MCF 10A (cell line): ENCODE results near the gene B4GALT1. TPM values are rescaled to one million over a fixed set of nuclear protein-coding genes. Genes with fewer than 3 reads are reported as not detected.
A peak's percentile ranks its signal among the peaks of the same experiment; 100 is the strongest.

Experiments
- BruUV-seq: library from RNA; stranded (reverse); fragments of 400-500 nt; replicated peaks from 2 replicates; lab custom pipeline; 2021; lab: Mats Ljungman, UMichigan
- CTCF ChIA-PET: fragments of 300-600 bp; sonication (Branson Sonifier 250); formaldehyde crosslinking; extraction: SDS; loops from one replicate; lab custom pipeline; 2021; ENCODE audit warnings: antibody characterized with exemption, inconsistent platforms; lab: Yijun Ruan, JAX
- POLR2A ChIA-PET: fragments of 300-600, 350-650 bp; sonication (Branson Sonifier 250); formaldehyde crosslinking; extraction: SDS; loops from one replicate; lab custom pipeline; 2020; ENCODE audit warnings: antibody characterized with exemption, inconsistent platforms; lab: Yijun Ruan, JAX
- DNase-seq: peaks from one replicate; pipeline ENCODE4 v3.0.0-alpha.2; 2018; ENCODE audit not compliant: unreplicated experiment
- H3K27ac Mint-ChIP-seq: one replicate; pipeline ENCODE4 v1.8.0; 2022; ENCODE audit warnings: mild to moderate bottlenecking, low read depth, mixed read lengths; ENCODE audit not compliant: unreplicated experiment
- H3K27me3 Mint-ChIP-seq: one replicate; pipeline ENCODE4 v1.8.0; 2022; ENCODE audit warnings: mixed read lengths; ENCODE audit not compliant: insufficient read depth, unreplicated experiment
- H3K36me3 Mint-ChIP-seq: one replicate; pipeline ENCODE4 v1.8.0; 2022; ENCODE audit warnings: mild to moderate bottlenecking, moderate library complexity, mixed read lengths; ENCODE audit not compliant: insufficient read depth, unreplicated experiment
- H3K4me1 Mint-ChIP-seq: one replicate; pipeline ENCODE4 v1.8.0; 2022; ENCODE audit warnings: mixed read lengths; ENCODE audit not compliant: insufficient read depth, unreplicated experiment
- H3K4me3 Mint-ChIP-seq: one replicate; pipeline ENCODE4 v1.8.0; 2022; ENCODE audit warnings: mild to moderate bottlenecking, moderate library complexity, mixed read lengths; ENCODE audit not compliant: unreplicated experiment
- H3K9me3 Mint-ChIP-seq: one replicate; pipeline ENCODE4 v1.8.0; 2022; ENCODE audit warnings: mixed read lengths; ENCODE audit not compliant: unreplicated experiment
- intact Hi-C: fragments of 100-400 bp; cut with micrococcal nuclease; formaldehyde crosslinking; loops from 2 replicates; pipeline ENCODE4 v1.14.1; 2022
- total RNA-seq: library from RNA; stranded (reverse); gene quantifications from 2 replicates; pipeline ENCODE4 v1.2.3, GENCODE V29; 2022
- TF ChIP-seq, protein P1 (sequence below): fragments of 200-600 bp; IDR thresholded peaks from one replicate; pipeline ENCODE4 v1.8.0; 2022; ENCODE audit warnings: antibody characterized with exemption, mild to moderate bottlenecking; ENCODE audit not compliant: unreplicated experiment

B4GALT1 gene
- total RNA-seq, 1 experiment from 2014 or later, result 184 TPM

DNA sequence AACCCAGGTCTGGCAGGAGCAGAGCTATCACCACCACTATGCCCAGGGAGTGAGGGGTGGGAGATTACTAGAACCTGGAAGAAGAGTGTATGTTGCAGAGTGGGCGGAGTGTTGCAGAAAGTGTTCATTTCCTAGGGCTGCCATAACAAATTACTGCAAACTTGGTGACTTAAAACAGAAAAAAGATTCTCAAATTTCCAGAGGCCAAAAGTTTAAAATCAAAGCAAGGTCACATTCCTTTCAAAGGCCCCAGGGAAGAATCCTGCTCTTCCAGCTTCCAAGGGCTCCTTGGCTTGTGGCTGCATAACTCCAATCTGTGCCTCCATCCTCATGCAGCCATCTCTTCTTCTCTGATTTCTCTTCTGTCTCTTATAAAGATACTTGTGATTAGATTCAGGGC lies 42.3 kb upstream of the B4GALT1 start:
- Mint-ChIP-seq H3K36me3 (no peaks in the 10 kb centered on the region), H3K4me3 (no peak overlapping the region), H3K27ac (no peak overlapping the region), H3K27me3 (peaks cover 3% of the 10 kb centered on the region), H3K4me1 (peaks cover 20% of the 10 kb centered on the region), H3K9me3 (no peaks in the 10 kb centered on the region)
- DNase-seq, result no peak
- TF ChIP-seq, protein P1, sequence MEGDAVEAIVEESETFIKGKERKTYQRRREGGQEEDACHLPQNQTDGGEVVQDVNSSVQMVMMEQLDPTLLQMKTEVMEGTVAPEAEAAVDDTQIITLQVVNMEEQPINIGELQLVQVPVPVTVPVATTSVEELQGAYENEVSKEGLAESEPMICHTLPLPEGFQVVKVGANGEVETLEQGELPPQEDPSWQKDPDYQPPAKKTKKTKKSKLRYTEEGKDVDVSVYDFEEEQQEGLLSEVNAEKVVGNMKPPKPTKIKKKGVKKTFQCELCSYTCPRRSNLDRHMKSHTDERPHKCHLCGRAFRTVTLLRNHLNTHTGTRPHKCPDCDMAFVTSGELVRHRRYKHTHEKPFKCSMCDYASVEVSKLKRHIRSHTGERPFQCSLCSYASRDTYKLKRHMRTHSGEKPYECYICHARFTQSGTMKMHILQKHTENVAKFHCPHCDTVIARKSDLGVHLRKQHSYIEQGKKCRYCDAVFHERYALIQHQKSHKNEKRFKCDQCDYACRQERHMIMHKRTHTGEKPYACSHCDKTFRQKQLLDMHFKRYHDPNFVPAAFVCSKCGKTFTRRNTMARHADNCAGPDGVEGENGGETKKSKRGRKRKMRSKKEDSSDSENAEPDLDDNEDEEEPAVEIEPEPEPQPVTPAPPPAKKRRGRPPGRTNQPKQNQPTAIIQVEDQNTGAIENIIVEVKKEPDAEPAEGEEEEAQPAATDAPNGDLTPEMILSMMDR, result no peak
- BruUV-seq, result no TSS peak
- ChIA-PET POLR2A (interaction anchor here (1.2 kb wide), 1 partner anchor 46 kb away, joined by 4 read pairs; no protein-coding TSS in a partner anchor), CTCF (interaction anchor here (1.1 kb wide), 1 partner anchor 16 kb away, joined by 4 read pairs; no protein-coding TSS in a partner anchor)
- intact Hi-C loops, result no loop called here

DNA sequence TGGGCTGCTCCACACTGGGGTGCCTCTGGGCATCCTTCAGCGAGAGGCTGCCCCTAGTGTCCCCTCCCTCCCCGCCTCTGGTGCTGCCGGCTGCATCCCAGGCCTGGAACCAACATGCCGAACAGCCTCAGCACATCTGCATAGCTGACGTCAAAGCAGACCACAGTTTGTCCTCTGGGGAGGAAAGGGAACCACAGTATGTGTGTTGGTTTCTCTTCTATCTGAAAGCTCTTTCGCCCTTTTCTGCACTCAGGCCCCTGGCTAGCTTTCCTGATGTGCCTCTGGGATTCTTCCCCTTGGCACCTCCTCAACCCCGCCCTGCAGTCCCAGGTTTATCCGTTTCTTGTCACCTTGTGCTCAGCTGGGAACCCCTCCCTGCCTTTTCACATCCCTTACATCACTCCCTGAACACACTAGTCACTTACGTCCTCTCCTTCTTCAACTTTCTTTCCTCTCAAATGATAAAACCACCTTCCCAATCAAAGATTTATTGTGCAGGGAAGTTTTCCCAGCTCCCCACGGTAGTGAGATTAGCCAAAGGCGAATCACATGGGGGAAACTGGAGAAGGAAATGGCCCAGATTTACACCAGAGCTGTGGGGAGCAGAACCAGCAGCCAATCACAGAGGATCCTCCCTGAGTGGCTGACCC lies 35.5 kb upstream of the B4GALT1 start:
- H3K27ac Mint-ChIP-seq, result no peak overlapping the region
- peaks cover 10% of the 10 kb centered on the region for H3K27me3 Mint-ChIP-seq
- no TSS peak for BruUV-seq
- TF ChIP-seq, protein P1, result no peak
- intact Hi-C loops, result no loop called here
- ChIA-PET CTCF (interaction anchor here (0.6 to 1.3 kb wide), 3 partner anchors 9 to 117 kb away, joined by 3 to 4 read pairs (median 3); no protein-coding TSS in a partner anchor), POLR2A (no interaction called here)
- no peaks in the 10 kb centered on the region for H3K36me3 Mint-ChIP-seq
- H3K9me3 Mint-ChIP-seq, result no peaks in the 10 kb centered on the region
- no peaks in the 10 kb centered on the region for H3K4me1 Mint-ChIP-seq
- DNase-seq, result no peak
- no peak overlapping the region for H3K4me3 Mint-ChIP-seq

DNA sequence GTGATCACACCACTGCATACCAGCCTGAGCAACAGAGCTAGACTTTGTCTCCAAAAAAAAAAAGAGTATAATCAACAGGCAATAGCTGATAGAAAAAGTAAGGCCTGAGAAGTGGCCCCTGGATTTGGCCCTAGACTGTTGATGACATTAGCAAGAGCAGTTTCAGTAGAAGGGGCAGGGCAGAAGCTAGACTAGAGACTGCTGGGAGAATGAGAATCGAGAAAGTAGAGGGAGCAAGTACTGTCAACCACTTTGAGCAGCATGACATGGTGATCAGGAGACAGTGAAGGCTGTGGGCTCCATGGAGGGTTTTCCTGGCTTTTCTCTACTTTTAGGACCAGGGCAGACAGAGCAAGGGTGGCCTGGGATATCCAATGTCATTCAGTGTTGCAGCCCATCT lies 34.9 kb upstream of the B4GALT1 start:
- intact Hi-C loops, result no loop called here
- BruUV-seq, result no TSS peak
- Mint-ChIP-seq H3K4me1 (no peaks in the 10 kb centered on the region), H3K9me3 (no peaks in the 10 kb centered on the region), H3K36me3 (no peaks in the 10 kb centered on the region), H3K4me3 (no peak overlapping the region), H3K27ac (no peak overlapping the region), H3K27me3 (peaks cover 10% of the 10 kb centered on the region)
- ChIA-PET CTCF (interaction anchor here (0.6 to 1.3 kb wide), 3 partner anchors 9 to 116 kb away, joined by 3 to 4 read pairs (median 3); no protein-coding TSS in a partner anchor), POLR2A (interaction anchor here (0.7 kb wide), 1 partner anchor 39 kb away, joined by 3 read pairs; no protein-coding TSS in a partner anchor)
- DNase-seq, result no peak
- TF ChIP-seq, protein P1, result no peak

DNA sequence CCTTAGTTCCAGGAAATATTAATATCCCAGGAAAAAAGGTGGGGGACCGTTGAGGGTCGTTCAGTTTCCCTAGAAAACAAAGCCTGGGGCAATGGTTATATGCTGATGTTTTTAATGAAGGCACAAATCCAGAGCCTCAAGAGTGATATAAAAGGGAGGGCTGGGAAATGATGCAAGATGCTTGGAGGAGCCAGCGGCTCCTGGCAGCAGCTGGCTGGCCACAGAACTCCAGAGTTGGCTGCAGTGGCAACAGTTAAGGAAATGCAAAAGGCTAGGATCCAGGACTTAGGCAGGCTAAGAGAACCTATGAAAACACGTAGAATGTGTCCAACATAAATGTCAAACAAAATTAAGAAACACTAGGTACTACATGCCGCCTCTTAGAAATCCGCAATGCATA lies 31.0 kb upstream of the B4GALT1 start:
- no peaks in the 10 kb centered on the region for H3K9me3 Mint-ChIP-seq
- CTCF ChIA-PET, result interaction anchor here (0.7 to 1.0 kb wide), 2 partner anchors 9 to 28 kb away, joined by 3 read pairs; no protein-coding TSS in a partner anchor

More for the DNA sequence above, 31.0 kb upstream of the B4GALT1 start:
- intact Hi-C loops, result no loop called here
- POLR2A ChIA-PET, result no interaction called here
- no TSS peak for BruUV-seq
- TF ChIP-seq, protein P1, result no peak
- no peak overlapping the region for H3K4me3 Mint-ChIP-seq
- no peaks in the 10 kb centered on the region for H3K36me3 Mint-ChIP-seq
- peaks cover 7% of the 10 kb centered on the region for H3K4me1 Mint-ChIP-seq
- DNase-seq, result peak; percentile 36
- H3K27me3 Mint-ChIP-seq, result no peaks in the 10 kb centered on the region
- H3K27ac Mint-ChIP-seq, result no peak overlapping the region
